HEK293 (cell line): Measurements from ENCODE around the gene TMEM131L.

Experiments
- CTCF ChIA-PET: fragments of 350-600 bp; formaldehyde crosslinking; extraction: SDS; loops from one replicate; lab custom pipeline; 2021; ENCODE audit warnings: antibody characterized with exemption; lab: Yijun Ruan, JAX
- POLR2A ChIA-PET: fragments of 300-600 bp; formaldehyde crosslinking; extraction: SDS; loops from one replicate; lab custom pipeline; 2020; ENCODE audit warnings: antibody characterized with exemption, inconsistent platforms; lab: Yijun Ruan, JAX
- H3K27ac ChIP-seq: fragments of 200-500 bp; sonication (Bioruptor generic); 2 replicates; pipeline ENCODE4 v1.5.1; 2014; ENCODE audit warnings: low read depth, low read length, control low read depth, inconsistent platforms; ENCODE audit errors: extremely low read depth
- H3K36me3 ChIP-seq, 2 experiments: fragments of 200-500 bp in 1 of 2; sonication (Bioruptor generic) in 1 of 2; 1 replicate in 1 of 2; 2 replicates in 1 of 2; pipeline ENCODE4 v1.5.1; 2014 to 2017; ENCODE audit warnings: inconsistent platforms in 2 of 2, low read length in 2 of 2; ENCODE audit not compliant: control insufficient read depth in 2 of 2, insufficient read depth in 1 of 2
- H3K4me1 ChIP-seq: fragments of 200-500 bp; sonication (Bioruptor generic); 2 replicates; pipeline ENCODE4 v1.5.1; 2014; ENCODE audit warnings: mild to moderate bottlenecking, low read length, inconsistent platforms; ENCODE audit not compliant: control insufficient read depth, insufficient read depth
- H3K4me3 ChIP-seq: 2 replicates; pipeline ENCODE4 v1.5.1; 2011; ENCODE audit warnings: low read depth, mild to moderate bottlenecking, control low read depth, low read length, moderate library complexity
- H3K9me3 ChIP-seq: fragments of 200-500 bp; sonication (Bioruptor generic); 2 replicates; pipeline ENCODE4 v1.5.1; 2014; ENCODE audit warnings: low read depth, low read length, inconsistent platforms; ENCODE audit not compliant: control insufficient read depth, insufficient read depth
- BCL11A ChIP-seq: fragments of 450-650 bp; formaldehyde crosslinking; IDR thresholded peaks from 2 replicates; pipeline ENCODE4 v1.5.1; 2016; ENCODE audit warnings: low read depth, missing biosample characterization, missing genetic modification characterization
- HOXA7 ChIP-seq: sonication (generic); formaldehyde crosslinking; IDR thresholded peaks from 2 replicates; pipeline ENCODE4 v1.8.1; 2022; ENCODE audit warnings: missing genetic modification reagents, borderline replicate concordance
- MEIS1 ChIP-seq: sonication (generic); formaldehyde crosslinking; IDR thresholded peaks from 2 replicates; pipeline ENCODE4 v1.8.1; 2022; ENCODE audit warnings: missing genetic modification reagents, mild to moderate bottlenecking, borderline replicate concordance
- REPIN1 ChIP-seq: fragments of 450-650 bp; formaldehyde crosslinking; IDR thresholded peaks from 2 replicates; pipeline ENCODE4 v1.5.1; 2017; ENCODE audit warnings: missing biosample characterization, missing genetic modification characterization, low read depth
- ZBTB26 ChIP-seq: fragments of 450-650 bp; formaldehyde crosslinking; optimal IDR thresholded peaks from 2 replicates; pipeline ENCODE3; 2016; ENCODE audit warnings: missing biosample characterization, mild to moderate bottlenecking, missing genetic modification characterization
- ZBTB6 ChIP-seq: fragments of 450-650 bp; formaldehyde crosslinking; IDR thresholded peaks from 2 replicates; pipeline ENCODE4 v1.5.1; 2017; ENCODE audit warnings: missing biosample characterization, missing genetic modification characterization
- ZNF16 ChIP-seq: fragments of 450-650 bp; formaldehyde crosslinking; IDR thresholded peaks from 2 replicates; pipeline ENCODE4 v1.5.1; 2016; ENCODE audit warnings: low read depth, missing biosample characterization, missing genetic modification characterization
- ZNF211 ChIP-seq: fragments of 450-650 bp; formaldehyde crosslinking; IDR thresholded peaks from 2 replicates; pipeline ENCODE4 v1.5.1; 2016; ENCODE audit warnings: low read depth, missing biosample characterization, missing genetic modification characterization
- ZNF426 ChIP-seq: fragments of 450-650 bp; formaldehyde crosslinking; IDR thresholded peaks from 2 replicates; pipeline ENCODE4 v1.5.1; 2017; ENCODE audit warnings: missing biosample characterization, missing genetic modification characterization, mild to moderate bottlenecking, inconsistent platforms, moderate library complexity
- ZNF501 ChIP-seq: fragments of 450-650 bp; formaldehyde crosslinking; IDR thresholded peaks from 2 replicates; pipeline ENCODE4 v1.5.1; 2016; ENCODE audit warnings: missing biosample characterization, missing genetic modification characterization
- ZNF510 ChIP-seq: fragments of 450-650 bp; formaldehyde crosslinking; IDR thresholded peaks from 2 replicates; pipeline ENCODE4 v1.5.1; 2018; ENCODE audit warnings: mild to moderate bottlenecking, missing genetic modification characterization, missing biosample characterization; ENCODE audit not compliant: insufficient replicate concordance
- ZNF561 ChIP-seq: fragments of 450-650 bp; IDR thresholded peaks from 2 replicates; pipeline ENCODE4 v1.5.1; 2018; ENCODE audit warnings: missing biosample characterization, missing genetic modification characterization, borderline replicate concordance
- ZNF585B ChIP-seq: fragments of 450-650 bp; formaldehyde crosslinking; IDR thresholded peaks from 2 replicates; pipeline ENCODE4 v1.5.1; 2016; ENCODE audit warnings: missing biosample characterization, missing genetic modification characterization
- ZNF624 ChIP-seq: fragments of 450-650 bp; formaldehyde crosslinking; IDR thresholded peaks from 2 replicates; pipeline ENCODE4 v1.5.1; 2017; ENCODE audit warnings: missing biosample characterization, missing genetic modification characterization
- ZNF629 ChIP-seq: fragments of 450-650 bp; formaldehyde crosslinking; IDR thresholded peaks from 2 replicates; pipeline ENCODE4 v1.5.1; 2017; ENCODE audit warnings: missing biosample characterization, missing genetic modification characterization
- ZNF707 ChIP-seq: fragments of 450-650 bp; formaldehyde crosslinking; IDR thresholded peaks from 2 replicates; pipeline ENCODE4 v1.5.1; 2016; ENCODE audit warnings: missing biosample characterization, missing genetic modification characterization
- ZNF768 ChIP-seq: fragments of 450-650 bp; formaldehyde crosslinking; IDR thresholded peaks from 2 replicates; pipeline ENCODE4 v1.5.1; 2018; ENCODE audit warnings: missing biosample characterization, mild to moderate bottlenecking, missing genetic modification characterization
- ZSCAN30 ChIP-seq: fragments of 450-650 bp; IDR thresholded peaks from 2 replicates; pipeline ENCODE4 v1.5.1; 2018; ENCODE audit warnings: missing biosample characterization, mild to moderate bottlenecking, missing genetic modification characterization, moderate library complexity
- TF ChIP-seq, protein P1 (sequence below): fragments of 450-650 bp; IDR thresholded peaks from 2 replicates; pipeline ENCODE4 v1.5.1; 2018; ENCODE audit warnings: missing biosample characterization, missing genetic modification characterization
- TF ChIP-seq, protein P2 (sequence below): fragments of 450-650 bp; formaldehyde crosslinking; IDR thresholded peaks from 2 replicates; pipeline ENCODE4 v1.5.1; 2016; ENCODE audit warnings: missing biosample characterization, missing genetic modification characterization
- TF ChIP-seq, protein P3 (sequence below): fragments of 450-650 bp; IDR thresholded peaks from 2 replicates; pipeline ENCODE4 v1.5.1; 2018; ENCODE audit warnings: missing biosample characterization, mild to moderate bottlenecking, missing genetic modification characterization

The TMEM131L gene

DNA sequence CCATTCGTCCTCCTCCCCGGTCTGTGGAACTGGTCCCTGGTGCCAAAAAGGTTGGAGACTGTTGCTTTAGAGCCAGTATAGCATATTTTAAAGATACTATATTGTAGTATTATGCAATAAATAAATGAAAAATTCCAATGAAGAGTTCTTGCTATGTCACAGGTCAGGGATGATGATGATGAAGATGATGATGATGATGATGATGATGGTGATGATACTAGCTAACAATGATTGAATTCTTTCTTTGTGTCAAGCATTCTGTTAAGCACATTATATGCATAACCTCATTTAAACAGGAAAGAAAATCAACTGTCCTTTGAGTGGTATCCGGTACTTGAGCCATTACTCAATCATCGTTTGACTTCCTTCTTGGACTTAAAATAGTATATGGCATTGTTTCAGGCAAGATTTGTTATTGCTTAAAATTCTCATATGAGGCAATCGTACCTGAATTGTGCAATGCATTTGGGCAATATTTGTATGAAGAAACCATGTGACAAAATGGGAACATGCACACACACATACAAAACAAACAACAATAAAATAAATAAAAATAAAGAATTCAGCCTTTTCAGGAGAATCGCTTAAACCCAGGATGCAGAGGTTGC lies 195.2 kb downstream of the TMEM131L start:
- POLR2A ChIA-PET = no interaction called here

DNA sequence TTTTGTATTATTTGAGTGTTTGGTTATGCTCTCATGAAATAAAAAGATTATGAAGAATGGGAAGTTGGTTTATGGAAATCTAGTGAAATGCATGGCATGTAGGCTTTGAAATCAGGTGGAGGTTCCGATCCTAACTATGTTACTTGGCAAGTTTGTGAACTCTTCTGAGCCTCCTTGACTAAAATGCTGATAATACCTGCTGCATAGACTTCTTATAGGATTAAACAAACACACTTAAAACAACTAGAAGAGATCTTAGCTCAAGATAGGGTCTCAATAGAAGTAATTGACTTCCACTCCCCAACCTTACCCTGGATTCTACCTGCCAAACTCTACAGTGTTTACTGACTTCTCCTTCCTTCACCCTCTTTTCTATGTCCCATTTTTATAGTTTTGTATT lies 195.7 kb downstream of the TMEM131L start:
- H3K4me1 ChIP-seq = no peaks in the 10 kb centered on the region
- ChIA-PET CTCF (no interaction called here), POLR2A (no interaction called here)
- H3K36me3 ChIP-seq = no peaks in the 10 kb centered on the region
- TF ChIP-seq ZSCAN30 (tag by site-specific recombination) = no peak
- TF ChIP-seq HOXA7 = no peak
- no peak for TF ChIP-seq ZNF768 (tag by site-specific recombination)
- no peak for TF ChIP-seq ZNF585B (tag by site-specific recombination)
- no peak overlapping the region for H3K4me3 ChIP-seq
- no peak overlapping the region for H3K27ac ChIP-seq
- no peaks in the 10 kb centered on the region for H3K9me3 ChIP-seq

More for the DNA sequence above, 195.2 kb downstream of the TMEM131L start:
- H3K27ac ChIP-seq = no peak overlapping the region
- no peaks in the 10 kb centered on the region for H3K36me3 ChIP-seq
- no peaks in the 10 kb centered on the region for H3K4me1 ChIP-seq
- no peaks in the 10 kb centered on the region for H3K9me3 ChIP-seq
- CTCF ChIA-PET = no interaction called here
- TF ChIP-seq, protein P1, sequence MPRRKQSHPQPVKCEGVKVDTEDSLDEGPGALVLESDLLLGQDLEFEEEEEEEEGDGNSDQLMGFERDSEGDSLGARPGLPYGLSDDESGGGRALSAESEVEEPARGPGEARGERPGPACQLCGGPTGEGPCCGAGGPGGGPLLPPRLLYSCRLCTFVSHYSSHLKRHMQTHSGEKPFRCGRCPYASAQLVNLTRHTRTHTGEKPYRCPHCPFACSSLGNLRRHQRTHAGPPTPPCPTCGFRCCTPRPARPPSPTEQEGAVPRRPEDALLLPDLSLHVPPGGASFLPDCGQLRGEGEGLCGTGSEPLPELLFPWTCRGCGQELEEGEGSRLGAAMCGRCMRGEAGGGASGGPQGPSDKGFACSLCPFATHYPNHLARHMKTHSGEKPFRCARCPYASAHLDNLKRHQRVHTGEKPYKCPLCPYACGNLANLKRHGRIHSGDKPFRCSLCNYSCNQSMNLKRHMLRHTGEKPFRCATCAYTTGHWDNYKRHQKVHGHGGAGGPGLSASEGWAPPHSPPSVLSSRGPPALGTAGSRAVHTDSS (tag by site-specific recombination) = peak; percentile 87
- no peak for TF ChIP-seq MEIS1 (CRISPR knock-in tag)
- TF ChIP-seq ZBTB26 = no peak
- TF ChIP-seq ZBTB6 (tag by site-specific recombination) = no peak
- no peak for TF ChIP-seq REPIN1 (tag by site-specific recombination)
- no peak for TF ChIP-seq BCL11A (tag by site-specific recombination)
- no peak for TF ChIP-seq ZNF501 (tag by site-specific recombination)
- no peak for TF ChIP-seq ZNF624 (tag by site-specific recombination)
- no peak overlapping the region for H3K4me3 ChIP-seq

- Histone ChIP-seq H3K9me3 (no peaks in the 10 kb centered on the region), H3K27ac (no peak overlapping the region), H3K36me3 (no peaks in the 10 kb centered on the region), H3K4me3 (no peak overlapping the region), H3K4me1 (no peaks in the 10 kb centered on the region)
- CTCF ChIA-PET = no interaction called here
- POLR2A ChIA-PET = no interaction called here
- no peak for TF ChIP-seq ZNF707
- no peak for TF ChIP-seq ZNF629 (tag by site-specific recombination)
- no peak for TF ChIP-seq ZNF561
- TF ChIP-seq ZNF510 (tag by site-specific recombination) = no peak
- TF ChIP-seq, protein P2, sequence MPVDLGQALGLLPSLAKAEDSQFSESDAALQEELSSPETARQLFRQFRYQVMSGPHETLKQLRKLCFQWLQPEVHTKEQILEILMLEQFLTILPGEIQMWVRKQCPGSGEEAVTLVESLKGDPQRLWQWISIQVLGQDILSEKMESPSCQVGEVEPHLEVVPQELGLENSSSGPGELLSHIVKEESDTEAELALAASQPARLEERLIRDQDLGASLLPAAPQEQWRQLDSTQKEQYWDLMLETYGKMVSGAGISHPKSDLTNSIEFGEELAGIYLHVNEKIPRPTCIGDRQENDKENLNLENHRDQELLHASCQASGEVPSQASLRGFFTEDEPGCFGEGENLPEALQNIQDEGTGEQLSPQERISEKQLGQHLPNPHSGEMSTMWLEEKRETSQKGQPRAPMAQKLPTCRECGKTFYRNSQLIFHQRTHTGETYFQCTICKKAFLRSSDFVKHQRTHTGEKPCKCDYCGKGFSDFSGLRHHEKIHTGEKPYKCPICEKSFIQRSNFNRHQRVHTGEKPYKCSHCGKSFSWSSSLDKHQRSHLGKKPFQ (tag by site-specific recombination) = no peak
- TF ChIP-seq ZNF426 (tag by site-specific recombination) = no peak
- no peak for TF ChIP-seq ZNF211 (tag by site-specific recombination)
- no peak for TF ChIP-seq ZNF16 (tag by site-specific recombination)
- TF ChIP-seq, protein P3, sequence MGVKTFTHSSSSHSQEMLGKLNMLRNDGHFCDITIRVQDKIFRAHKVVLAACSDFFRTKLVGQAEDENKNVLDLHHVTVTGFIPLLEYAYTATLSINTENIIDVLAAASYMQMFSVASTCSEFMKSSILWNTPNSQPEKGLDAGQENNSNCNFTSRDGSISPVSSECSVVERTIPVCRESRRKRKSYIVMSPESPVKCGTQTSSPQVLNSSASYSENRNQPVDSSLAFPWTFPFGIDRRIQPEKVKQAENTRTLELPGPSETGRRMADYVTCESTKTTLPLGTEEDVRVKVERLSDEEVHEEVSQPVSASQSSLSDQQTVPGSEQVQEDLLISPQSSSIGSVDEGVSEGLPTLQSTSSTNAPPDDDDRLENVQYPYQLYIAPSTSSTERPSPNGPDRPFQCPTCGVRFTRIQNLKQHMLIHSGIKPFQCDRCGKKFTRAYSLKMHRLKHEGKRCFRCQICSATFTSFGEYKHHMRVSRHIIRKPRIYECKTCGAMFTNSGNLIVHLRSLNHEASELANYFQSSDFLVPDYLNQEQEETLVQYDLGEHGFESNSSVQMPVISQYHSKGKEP (tag by site-specific recombination) = no peak
- TF ChIP-seq ZSCAN30 (tag by site-specific recombination) = no peak
These were observed 197.5 kb downstream of the TMEM131L start for GRCh38 chr4:153663667-153664066.
